Esophagus squamous epithelium (tissue), 5 donors: ENCODE measurements around the gene CPED1. TPM values are rescaled to one million over a fixed set of nuclear protein-coding genes. Genes with fewer than 3 reads are reported as not detected.
A peak's percentile ranks its signal among the peaks of the same experiment; 100 is the strongest.

Experiments used
- DNase-seq: peaks from one replicate; lab custom pipeline; 2025; lab: John Stamatoyannopoulos, UW
- H3K27ac ChIP-seq, 4 donors: fragments of 200-600 bp; sonication (generic); one replicate each; pipeline ENCODE4 v1.5.1; 2016 to 2019; ENCODE audit warnings: mild to moderate bottlenecking in 1 of 4
- H3K27me3 ChIP-seq, 4 donors: fragments of 200-600 bp; sonication (generic); 1 replicate in 3 of 4; 2 replicates in 1 of 4; pipeline versions ENCODE4 v1.5.1 to v1.6.0; 2017 to 2021; ENCODE audit warnings: antibody characterized with exemption in 1 of 4
- H3K36me3 ChIP-seq, 3 donors: fragments of 200-600 bp; sonication (generic); one replicate each; pipeline ENCODE4 v1.5.1; 2016 to 2019
- H3K4me1 ChIP-seq, 3 donors: fragments of 200-600 bp; sonication (generic); one replicate each; pipeline ENCODE4 v1.5.1; 2017 to 2019
- H3K4me3 ChIP-seq, 4 donors: fragments of 200-600 bp; sonication (generic); 1 replicate in 3 of 4; 2 replicates in 1 of 4; pipeline ENCODE4 v1.5.1; 2016 to 2019; ENCODE audit warnings: mild to moderate bottlenecking in 2 of 4, moderate library complexity in 1 of 4
- H3K9me3 ChIP-seq, 3 donors: fragments of 200-600 bp; sonication (generic); one replicate each; pipeline ENCODE4 v1.5.1; 2016 to 2019
- CTCF ChIP-seq, 6 experiments: fragments of 450-650 bp in 4 of 6; fragments of 200-600 bp in 2 of 6; sonication (generic) in 2 of 6; IDR thresholded peaks; one replicate each; pipeline ENCODE4 v1.5.1; 2016 to 2019; ENCODE audit warnings: antibody characterized with exemption in 6 of 6, mild to moderate bottlenecking in 4 of 6, moderate library complexity in 4 of 6
- POLR2A ChIP-seq, 4 donors: fragments of 450-650 bp; IDR thresholded peaks; one replicate each; pipeline ENCODE4 v1.6.1; 2017; ENCODE audit warnings: antibody characterized with exemption in 4 of 4, mild to moderate bottlenecking in 4 of 4, moderate library complexity in 3 of 4
- WGBS, 2 donors: methylation state at CpG; one replicate each; pipeline ENCODE4 v1.1.5; 2018; 5-methylcytosine and 5-hydroxymethylcytosine counted together
- intact Hi-C: fragments of 100-400 bp; cut with DNase I; formaldehyde crosslinking; loops from one replicate; pipeline ENCODE4 v1.15.0; 2022
- total RNA-seq, 4 donors: library from RNA; depleted of rRNA; stranded (reverse); fragments of >200 nt; gene quantifications; one replicate each; pipeline ENCODE4 v1.1.0, GENCODE V29; 2016
- donor health status: DM: yes; HTN: yes; CAD: no.

The CPED1 gene
- total RNA-seq, 4 donors from 2014 or later: 0.61 to 6.3 (median 2.3) TPM

- H3K4me1 ChIP-seq: peaks cover 0 to 9% (median 0%) of the 10 kb centered on the region in 3 donors
- WGBS, 2 donors: 54 to 57% methylated on average over 6 of the region's 6 CpGs
- no peaks in the 10 kb centered on the region for H3K36me3 ChIP-seq
- H3K9me3 ChIP-seq: no peaks in the 10 kb centered on the region
- no peak overlapping the region for H3K4me3 ChIP-seq
- no peaks in the 10 kb centered on the region for H3K27me3 ChIP-seq
- TF ChIP-seq CTCF (IDR thresholded peaks at IDR 0.05) (no peak), POLR2A (IDR thresholded peaks at IDR 0.05) (no peak)
- intact Hi-C loops: loop anchor here (10.0 kb wide), 1 partner anchor 140 kb away; no protein-coding TSS in a partner anchor
- no peak overlapping the region for H3K27ac ChIP-seq
- no peak for DNase-seq
Observed at GRCh38 chr7:120944826-120945562, 43.5 kb upstream of the CPED1 start.

- no peaks in the 10 kb centered on the region for H3K9me3 ChIP-seq
- H3K36me3 ChIP-seq: no peaks in the 10 kb centered on the region
- no peak for TF ChIP-seq CTCF (IDR thresholded peaks at IDR 0.05)
- TF ChIP-seq POLR2A (IDR thresholded peaks at IDR 0.05): no peak
- DNase-seq: no peak
- peaks cover 5 to 28% (median 11%) of the 10 kb centered on the region in 3 donors for H3K4me1 ChIP-seq
- no peak overlapping the region for H3K4me3 ChIP-seq
- intact Hi-C loops: loop anchor here (10.0 kb wide), 1 partner anchor 143 kb away; no protein-coding TSS in a partner anchor
- H3K27me3 ChIP-seq: no peaks in the 10 kb centered on the region
- no peak overlapping the region for H3K27ac ChIP-seq
Observed at GRCh38 chr7:120947980-120948379, 40.5 kb upstream of the CPED1 start.

GRCh38 chr7:120949393-120949911 is 39.1 kb upstream of the CPED1 start:
- Histone ChIP-seq H3K27ac (peak overlapping the region in 1 of 4 donors; percentile 99), H3K4me3 (peak overlapping the region; percentile 56 to 87 (median 74)), H3K4me1 (peaks cover 5 to 28% (median 11%) of the 10 kb centered on the region in 3 donors), H3K27me3 (no peaks in the 10 kb centered on the region), H3K36me3 (peaks cover 0 to 13% (median 0%) of the 10 kb centered on the region in 3 donors), H3K9me3 (no peaks in the 10 kb centered on the region)
- TF ChIP-seq POLR2A (IDR thresholded peaks at IDR 0.05) (no peak), CTCF (IDR thresholded peaks at IDR 0.05) (no peak)
- WGBS, 2 donors: 42 to 47% methylated on average over 8 of the region's 8 CpGs
- intact Hi-C loops: loop anchor here (10.0 kb wide), 1 partner anchor 145 kb away; no protein-coding TSS in a partner anchor
- DNase-seq: no peak

GRCh38 chr7:120949998-120950538 is 38.4 kb upstream of the CPED1 start:
- Histone ChIP-seq H3K36me3 (peaks cover 0 to 19% (median 0%) of the 10 kb centered on the region in 3 donors), H3K4me1 (peaks cover 5 to 28% (median 11%) of the 10 kb centered on the region in 3 donors), H3K27me3 (no peaks in the 10 kb centered on the region), H3K4me3 (peak overlapping the region; percentile 56 to 87 (median 74)), H3K9me3 (no peaks in the 10 kb centered on the region), H3K27ac (peak overlapping the region in 3 of 4 donors; percentile 69 to 99 (median 97))
- intact Hi-C loops: loop anchor here (10.0 kb wide), 1 partner anchor 145 kb away; no protein-coding TSS in a partner anchor
- no peak for DNase-seq
- WGBS, 2 donors: 1 to 4% methylated on average over 10 of the region's 10 CpGs
- TF ChIP-seq POLR2A (IDR thresholded peaks at IDR 0.05) (no peak), CTCF (IDR thresholded peaks at IDR 0.05) (no peak)
